Stimulated activated CD4-positive, alpha-beta T cell treated with anti-CD3 and anti-CD28 coated beads, Interleukin-1b, Interleukin-23, amount 100 ng/mL, for 4 hours (primary cell): ENCODE data around the gene SOCS1.

ENCODE experiments used
- DNase-seq, 2 donors: peaks; one replicate each; pipeline ENCODE4 v3.0.0-alpha.2; 2020; ENCODE audit warnings: low read depth in 2 of 2

SOCS1 gene

GRCh38 chr16:11245222-11245737, 10.7 kb downstream of the SOCS1 start:
- DNase-seq, result no peak

- no peak for DNase-seq
Observed at GRCh38 chr16:11242658-11243057, 13.3 kb downstream of the SOCS1 start.

GRCh38 chr16:11241480-11242204, 14.4 kb downstream of the SOCS1 start:
- no peak for DNase-seq

GRCh38 chr16:11240636-11241473, 15.1 kb downstream of the SOCS1 start:
- DNase-seq, result no peak

- no peak for DNase-seq
Observed at GRCh38 chr16:11239644-11240632, 16.1 kb downstream of the SOCS1 start.

GRCh38 chr16:11238272-11239202, 17.5 kb downstream of the SOCS1 start:
- DNase-seq, result no peak

GRCh38 chr16:11236461-11237254, 19.3 kb downstream of the SOCS1 start:
- DNase-seq, result no peak

- DNase-seq, result no peak
Observed at GRCh38 chr16:11235703-11235991, 20.4 kb downstream of the SOCS1 start.

- DNase-seq, result no peak
Observed at GRCh38 chr16:11234884-11235702, 20.9 kb downstream of the SOCS1 start.

GRCh38 chr16:11233727-11234376, 22.2 kb downstream of the SOCS1 start:
- peak in 1 of 2 donors; percentile 65 for DNase-seq

- peak; percentile 78 to 82 for DNase-seq
Observed at GRCh38 chr16:11232852-11233726, 22.9 kb downstream of the SOCS1 start.

GRCh38 chr16:11232302-11232851, 23.6 kb downstream of the SOCS1 start:
- no peak for DNase-seq

- no peak for DNase-seq
Observed at GRCh38 chr16:11231367-11231970, 24.5 kb downstream of the SOCS1 start.

- no peak for DNase-seq
Observed at GRCh38 chr16:11229906-11230305, 26.1 kb downstream of the SOCS1 start.

GRCh38 chr16:11229432-11229831, 26.6 kb downstream of the SOCS1 start:
- DNase-seq, result no peak

- no peak for DNase-seq
Observed at GRCh38 chr16:11225677-11226549, 30.1 kb downstream of the SOCS1 start.
